ENCODE results near the gene LRRC51.

- TF ChIP-seq, protein P1, sequence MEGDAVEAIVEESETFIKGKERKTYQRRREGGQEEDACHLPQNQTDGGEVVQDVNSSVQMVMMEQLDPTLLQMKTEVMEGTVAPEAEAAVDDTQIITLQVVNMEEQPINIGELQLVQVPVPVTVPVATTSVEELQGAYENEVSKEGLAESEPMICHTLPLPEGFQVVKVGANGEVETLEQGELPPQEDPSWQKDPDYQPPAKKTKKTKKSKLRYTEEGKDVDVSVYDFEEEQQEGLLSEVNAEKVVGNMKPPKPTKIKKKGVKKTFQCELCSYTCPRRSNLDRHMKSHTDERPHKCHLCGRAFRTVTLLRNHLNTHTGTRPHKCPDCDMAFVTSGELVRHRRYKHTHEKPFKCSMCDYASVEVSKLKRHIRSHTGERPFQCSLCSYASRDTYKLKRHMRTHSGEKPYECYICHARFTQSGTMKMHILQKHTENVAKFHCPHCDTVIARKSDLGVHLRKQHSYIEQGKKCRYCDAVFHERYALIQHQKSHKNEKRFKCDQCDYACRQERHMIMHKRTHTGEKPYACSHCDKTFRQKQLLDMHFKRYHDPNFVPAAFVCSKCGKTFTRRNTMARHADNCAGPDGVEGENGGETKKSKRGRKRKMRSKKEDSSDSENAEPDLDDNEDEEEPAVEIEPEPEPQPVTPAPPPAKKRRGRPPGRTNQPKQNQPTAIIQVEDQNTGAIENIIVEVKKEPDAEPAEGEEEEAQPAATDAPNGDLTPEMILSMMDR (IDR thresholded peaks at IDR 0.05) = no peak
- TF ChIP-seq REST (IDR thresholded peaks at IDR 0.05; ENCODE audit: insufficient read depth in 1 of 2, low read depth in 2 of 2, low read length in 1 of 2) (no peak), POLR2AphosphoS5 (IDR thresholded peaks at IDR 0.05; ENCODE audit: low read depth, low read length) (no peak), TCF7L2 (IDR thresholded peaks at IDR 0.05; ENCODE audit: low read depth, low read length) (no peak)
Measured at GRCh38 chr11:72132646-72133045, 52.0 kb downstream of the LRRC51 start.
